C4-2B (cell line): ENCODE data around the gene NKTR.

ENCODE experiments used
- H3K27ac ChIP-seq: fragments of 450-650 bp; 2 replicates; pipeline ENCODE4 v1.5.1; 2017
- ZFX ChIP-seq: fragments of 450-650 bp; IDR thresholded peaks from 2 replicates; pipeline ENCODE4 v1.6.1; 2017
- TF ChIP-seq, protein P1 (sequence below): fragments of 450-650 bp; conservative IDR thresholded peaks from 2 replicates; pipeline ENCODE4 v1.5.1; 2017; ENCODE audit warnings: mild to moderate bottlenecking

The NKTR gene

DNA sequence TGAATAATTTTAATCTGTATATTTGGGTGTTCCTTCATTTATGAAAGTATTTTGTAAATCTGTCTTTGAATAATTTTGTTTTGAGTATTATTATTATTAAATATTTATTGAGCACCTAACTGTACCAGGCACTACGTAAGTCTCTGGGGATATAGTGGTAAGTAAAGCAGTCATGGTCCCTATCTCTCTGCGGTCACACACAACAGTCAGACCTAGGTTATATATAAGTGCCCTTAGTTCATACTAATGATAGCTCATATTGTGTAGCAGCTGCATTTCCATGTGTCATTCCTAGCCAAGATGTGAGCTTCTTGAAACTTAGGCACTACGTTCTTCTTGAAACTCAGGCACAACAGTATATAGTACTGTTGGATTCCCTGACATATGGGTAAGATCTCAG lies 12.4 kb downstream of the NKTR start:
- H3K27ac ChIP-seq, result no peak overlapping the region
- TF ChIP-seq, protein P1, sequence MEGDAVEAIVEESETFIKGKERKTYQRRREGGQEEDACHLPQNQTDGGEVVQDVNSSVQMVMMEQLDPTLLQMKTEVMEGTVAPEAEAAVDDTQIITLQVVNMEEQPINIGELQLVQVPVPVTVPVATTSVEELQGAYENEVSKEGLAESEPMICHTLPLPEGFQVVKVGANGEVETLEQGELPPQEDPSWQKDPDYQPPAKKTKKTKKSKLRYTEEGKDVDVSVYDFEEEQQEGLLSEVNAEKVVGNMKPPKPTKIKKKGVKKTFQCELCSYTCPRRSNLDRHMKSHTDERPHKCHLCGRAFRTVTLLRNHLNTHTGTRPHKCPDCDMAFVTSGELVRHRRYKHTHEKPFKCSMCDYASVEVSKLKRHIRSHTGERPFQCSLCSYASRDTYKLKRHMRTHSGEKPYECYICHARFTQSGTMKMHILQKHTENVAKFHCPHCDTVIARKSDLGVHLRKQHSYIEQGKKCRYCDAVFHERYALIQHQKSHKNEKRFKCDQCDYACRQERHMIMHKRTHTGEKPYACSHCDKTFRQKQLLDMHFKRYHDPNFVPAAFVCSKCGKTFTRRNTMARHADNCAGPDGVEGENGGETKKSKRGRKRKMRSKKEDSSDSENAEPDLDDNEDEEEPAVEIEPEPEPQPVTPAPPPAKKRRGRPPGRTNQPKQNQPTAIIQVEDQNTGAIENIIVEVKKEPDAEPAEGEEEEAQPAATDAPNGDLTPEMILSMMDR, result no peak
- TF ChIP-seq ZFX, result no peak

DNA sequence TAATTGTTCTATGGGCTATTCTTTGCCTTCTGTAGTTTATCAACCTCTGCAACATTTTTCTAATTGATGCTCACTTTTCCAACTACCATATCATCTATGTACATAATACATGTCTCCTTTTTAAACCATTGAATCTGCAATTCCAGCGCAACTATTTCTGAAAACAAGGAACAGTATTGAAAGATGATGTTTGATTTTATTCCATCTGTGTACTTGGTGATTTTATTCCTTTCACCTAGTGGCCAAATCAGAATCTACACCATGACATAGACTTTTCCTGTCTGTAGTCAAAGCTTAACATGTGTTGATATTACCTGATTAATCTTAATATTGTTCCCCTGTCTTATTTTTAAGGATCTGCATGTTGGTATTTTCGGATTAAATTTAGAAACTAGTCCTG lies 13.0 kb downstream of the NKTR start:
- TF ChIP-seq, protein P1, result peak; percentile 65
- no peak for TF ChIP-seq ZFX
- H3K27ac ChIP-seq, result no peak overlapping the region

DNA sequence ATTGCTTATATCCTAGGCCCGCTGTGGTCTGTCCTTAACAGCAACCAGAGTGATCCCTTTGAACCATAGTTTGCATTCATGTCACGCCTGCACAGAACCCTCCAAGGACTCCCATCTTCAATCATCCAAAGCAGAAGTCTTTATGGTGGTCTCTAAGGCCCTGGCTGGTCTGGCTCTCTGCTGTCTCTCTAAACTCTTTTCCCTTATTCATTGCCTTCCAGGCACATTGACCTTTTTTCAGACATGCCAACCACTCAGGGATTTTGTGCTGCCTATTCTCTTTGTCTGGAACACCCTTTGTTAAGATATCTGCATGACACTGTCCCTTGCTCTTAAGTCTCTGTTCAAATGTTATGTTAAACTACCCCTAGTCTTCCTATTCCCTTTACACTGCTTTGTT lies 31.1 kb downstream of the NKTR start:
- no peak overlapping the region for H3K27ac ChIP-seq
- no peak for TF ChIP-seq ZFX
- TF ChIP-seq, protein P1, result no peak

DNA sequence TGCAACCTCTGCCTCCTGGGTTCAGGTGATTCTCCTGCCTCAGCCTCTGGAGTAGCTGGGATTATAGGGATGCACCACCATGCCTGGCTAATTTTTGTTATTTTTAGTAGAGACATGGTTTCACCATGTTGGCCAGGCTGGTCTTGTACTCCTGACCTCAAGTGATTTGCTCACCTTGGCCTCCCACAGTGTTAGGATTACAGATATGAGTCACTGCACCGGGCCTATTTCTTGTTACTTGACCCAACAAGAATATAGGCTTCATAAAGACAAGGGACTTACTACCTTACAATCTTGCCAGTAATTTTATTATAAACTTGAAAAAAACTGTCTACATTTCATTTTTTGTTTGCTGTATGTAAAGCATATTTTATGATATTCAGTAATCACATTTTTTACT lies 31.7 kb downstream of the NKTR start:
- H3K27ac ChIP-seq, result no peak overlapping the region
- TF ChIP-seq ZFX, result no peak
- TF ChIP-seq, protein P1, result no peak

DNA sequence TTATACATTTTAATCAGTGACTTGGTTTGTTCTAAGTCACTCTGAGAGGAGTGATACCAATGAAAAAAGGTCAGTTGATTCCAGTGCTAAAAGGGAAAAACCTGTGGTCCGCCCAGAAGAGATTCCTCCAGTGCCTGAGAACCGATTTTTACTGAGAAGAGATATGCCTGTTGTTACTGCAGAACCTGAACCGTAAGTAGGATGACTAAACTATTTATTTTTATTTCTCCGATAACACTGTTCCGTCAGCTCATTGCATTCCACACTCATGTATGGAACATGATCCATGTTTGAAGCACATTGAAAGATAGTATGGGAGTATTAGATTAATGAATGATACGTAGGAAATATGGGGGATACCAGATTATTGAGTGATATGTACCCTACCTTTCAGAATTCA lies 33.1 kb downstream of the NKTR start:
- H3K27ac ChIP-seq, result no peak overlapping the region
- no peak for TF ChIP-seq ZFX
- TF ChIP-seq, protein P1, result no peak

DNA sequence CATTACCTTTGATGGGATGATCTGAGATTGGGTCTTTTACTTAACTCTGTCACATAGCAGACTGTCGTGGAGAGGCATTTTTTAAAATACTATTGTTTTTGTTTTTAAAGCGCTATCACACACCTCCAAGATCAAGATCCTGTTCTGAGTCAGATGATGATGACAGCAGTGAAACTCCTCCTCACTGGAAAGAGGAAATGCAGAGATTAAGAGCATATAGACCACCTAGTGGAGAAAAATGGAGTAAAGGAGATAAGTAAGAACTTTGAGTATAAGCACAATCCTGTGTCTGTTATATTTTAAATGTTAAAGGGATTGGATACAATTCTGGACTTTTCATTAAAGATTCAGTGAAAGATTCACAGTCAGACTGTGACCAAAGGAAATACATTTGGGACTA lies 34.6 kb downstream of the NKTR start:
- no peak for TF ChIP-seq ZFX
- TF ChIP-seq, protein P1, result no peak

DNA sequence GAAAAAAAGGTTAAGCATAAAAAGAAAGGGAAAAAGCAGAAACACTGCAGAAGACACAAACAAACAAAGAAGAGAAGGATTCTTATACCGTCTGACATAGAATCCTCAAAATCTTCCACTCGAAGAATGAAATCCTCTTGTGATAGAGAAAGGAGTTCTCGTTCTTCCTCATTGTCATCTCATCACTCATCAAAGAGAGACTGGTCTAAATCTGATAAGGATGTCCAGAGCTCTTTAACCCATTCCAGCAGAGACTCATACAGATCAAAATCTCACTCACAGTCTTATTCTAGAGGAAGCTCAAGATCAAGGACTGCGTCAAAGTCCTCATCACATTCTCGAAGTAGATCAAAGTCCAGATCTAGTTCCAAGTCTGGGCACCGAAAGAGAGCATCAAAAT lies 36.5 kb downstream of the NKTR start:
- H3K27ac ChIP-seq, result no peak overlapping the region
- TF ChIP-seq, protein P1, result no peak
- TF ChIP-seq ZFX, result no peak

More for the DNA sequence above, 34.6 kb downstream of the NKTR start:
- no peak overlapping the region for H3K27ac ChIP-seq
